GM23338 (cell line): Measurements from ENCODE around the gene OS9.

Experiments used
- POLR2AphosphoS5 ChIP-seq: IDR thresholded peaks from 2 replicates; pipeline ENCODE4 v1.6.1; 2016; ENCODE audit warnings: antibody characterized with exemption, low read depth
- TF ChIP-seq, protein P1 (sequence below): IDR thresholded peaks from one replicate; pipeline ENCODE4 v1.6.1; 2018; ENCODE audit warnings: antibody characterized with exemption; ENCODE audit not compliant: unreplicated experiment

DNA sequence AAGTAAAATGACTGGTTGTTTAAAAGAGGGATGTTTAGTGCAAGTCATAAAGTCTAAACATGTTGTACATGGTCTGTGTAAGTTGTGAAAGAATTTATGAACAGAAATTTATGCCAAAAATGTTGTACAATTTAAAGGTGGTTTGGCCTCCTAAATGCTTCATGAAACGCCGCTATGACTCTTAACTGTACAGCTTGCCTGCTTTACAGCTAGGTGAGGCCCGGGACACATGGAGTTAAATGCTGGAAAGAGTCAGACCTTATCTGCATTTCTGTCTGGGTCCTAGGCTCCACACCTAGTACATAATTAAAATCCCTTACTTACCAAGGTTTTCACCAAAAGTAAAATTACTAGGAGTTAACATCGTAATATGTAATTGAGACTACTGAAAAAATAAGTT, 32.6 kb upstream of the OS9 start:
- no peak for TF ChIP-seq POLR2AphosphoS5
- TF ChIP-seq, protein P1, sequence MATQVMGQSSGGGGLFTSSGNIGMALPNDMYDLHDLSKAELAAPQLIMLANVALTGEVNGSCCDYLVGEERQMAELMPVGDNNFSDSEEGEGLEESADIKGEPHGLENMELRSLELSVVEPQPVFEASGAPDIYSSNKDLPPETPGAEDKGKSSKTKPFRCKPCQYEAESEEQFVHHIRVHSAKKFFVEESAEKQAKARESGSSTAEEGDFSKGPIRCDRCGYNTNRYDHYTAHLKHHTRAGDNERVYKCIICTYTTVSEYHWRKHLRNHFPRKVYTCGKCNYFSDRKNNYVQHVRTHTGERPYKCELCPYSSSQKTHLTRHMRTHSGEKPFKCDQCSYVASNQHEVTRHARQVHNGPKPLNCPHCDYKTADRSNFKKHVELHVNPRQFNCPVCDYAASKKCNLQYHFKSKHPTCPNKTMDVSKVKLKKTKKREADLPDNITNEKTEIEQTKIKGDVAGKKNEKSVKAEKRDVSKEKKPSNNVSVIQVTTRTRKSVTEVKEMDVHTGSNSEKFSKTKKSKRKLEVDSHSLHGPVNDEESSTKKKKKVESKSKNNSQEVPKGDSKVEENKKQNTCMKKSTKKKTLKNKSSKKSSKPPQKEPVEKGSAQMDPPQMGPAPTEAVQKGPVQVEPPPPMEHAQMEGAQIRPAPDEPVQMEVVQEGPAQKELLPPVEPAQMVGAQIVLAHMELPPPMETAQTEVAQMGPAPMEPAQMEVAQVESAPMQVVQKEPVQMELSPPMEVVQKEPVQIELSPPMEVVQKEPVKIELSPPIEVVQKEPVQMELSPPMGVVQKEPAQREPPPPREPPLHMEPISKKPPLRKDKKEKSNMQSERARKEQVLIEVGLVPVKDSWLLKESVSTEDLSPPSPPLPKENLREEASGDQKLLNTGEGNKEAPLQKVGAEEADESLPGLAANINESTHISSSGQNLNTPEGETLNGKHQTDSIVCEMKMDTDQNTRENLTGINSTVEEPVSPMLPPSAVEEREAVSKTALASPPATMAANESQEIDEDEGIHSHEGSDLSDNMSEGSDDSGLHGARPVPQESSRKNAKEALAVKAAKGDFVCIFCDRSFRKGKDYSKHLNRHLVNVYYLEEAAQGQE, result no peak
